Osteoblast (primary cell): Measurements from ENCODE around the gene IFT27. TPM values are rescaled to one million over a fixed set of nuclear protein-coding genes. Genes with fewer than 3 reads are reported as not detected.

Source experiments
- DNase-seq: peaks from one replicate; pipeline ENCODE4 v3.0.0; 2011; ENCODE audit warnings: low spot score, mixed read lengths; ENCODE audit not compliant: insufficient read length; ENCODE audit errors: missing footprints
- H2AFZ ChIP-seq: 2 replicates; pipeline ENCODE4 v1.6.0; 2011; ENCODE audit warnings: mild to moderate bottlenecking, low read length
- H3K27ac ChIP-seq: 2 replicates; pipeline ENCODE4 v1.5.1; 2011; ENCODE audit warnings: mild to moderate bottlenecking, low read depth, low read length, moderate library complexity
- H3K27me3 ChIP-seq: 2 replicates; pipeline ENCODE4 v1.6.0; 2012; ENCODE audit warnings: mild to moderate bottlenecking, control low read depth, inconsistent platforms, low read length, moderate library complexity; ENCODE audit not compliant: insufficient read depth
- H3K36me3 ChIP-seq: 2 replicates; pipeline ENCODE4 v1.5.1; 2011; ENCODE audit warnings: mild to moderate bottlenecking, low read length, control low read depth, moderate library complexity; ENCODE audit not compliant: insufficient read depth
- H3K4me1 ChIP-seq: 2 replicates; pipeline ENCODE4 v1.5.1; 2011; ENCODE audit warnings: mild to moderate bottlenecking, low read length, control low read depth, moderate library complexity; ENCODE audit not compliant: insufficient read depth
- H3K4me2 ChIP-seq: 2 replicates; pipeline ENCODE4 v1.6.0; 2011; ENCODE audit warnings: mild to moderate bottlenecking, low read length; ENCODE audit not compliant: insufficient read depth
- H3K4me3 ChIP-seq: fragments of 200-600 bp; sonication (generic); 3 replicates; pipeline ENCODE4 v1.5.1; 2012; ENCODE audit warnings: mild to moderate bottlenecking, low read length, inconsistent platforms; ENCODE audit not compliant: insufficient read depth
- H3K79me2 ChIP-seq: 2 replicates; pipeline ENCODE4 v1.6.0; 2012; ENCODE audit warnings: mild to moderate bottlenecking, low read length, control low read depth, inconsistent platforms; ENCODE audit not compliant: insufficient read depth
- H3K9me3 ChIP-seq: 2 replicates; pipeline ENCODE4 v1.5.1; 2011; ENCODE audit warnings: low read depth, low read length, control low read depth
- H4K20me1 ChIP-seq: 2 replicates; pipeline ENCODE4 v1.6.0; 2012; ENCODE audit warnings: mild to moderate bottlenecking, low read length, control low read depth; ENCODE audit not compliant: insufficient read depth
- CTCF ChIP-seq: IDR thresholded peaks from 2 replicates; pipeline ENCODE4 v1.5.1; 2011; ENCODE audit warnings: mild to moderate bottlenecking, low read depth, low read length, moderate library complexity; ENCODE audit errors: extremely low read depth
- total RNA-seq: library from RNA; depleted of rRNA; stranded (reverse); fragments of >200 nt; gene quantifications from 2 replicates; pipeline ENCODE4 v1.2.3, GENCODE V29; 2012

Gene IFT27
- total RNA-seq, 1 donor = 22.1 TPM

GRCh38 chr22:36722055-36722454 is 53.9 kb downstream of the IFT27 start:
- Histone ChIP-seq H3K4me2 (no peak overlapping the region), H3K9me3 (no peaks in the 10 kb centered on the region), H3K4me1 (no peaks in the 10 kb centered on the region), H3K4me3 (no peak overlapping the region), H3K27me3 (peaks cover 58% of the 10 kb centered on the region), H2AFZ (no peak overlapping the region), H3K27ac (no peak overlapping the region), H4K20me1 (no peaks in the 10 kb centered on the region), H3K79me2 (no peaks in the 10 kb centered on the region), H3K36me3 (no peaks in the 10 kb centered on the region)
- DNase-seq = no peak
- no peak for TF ChIP-seq CTCF

GRCh38 chr22:36715647-36716046 is 60.3 kb downstream of the IFT27 start:
- TF ChIP-seq CTCF = no peak
- Histone ChIP-seq H3K27me3 (peaks cover 33% of the 10 kb centered on the region), H3K79me2 (no peaks in the 10 kb centered on the region)

GRCh38 chr22:36714110-36714509 is 61.8 kb downstream of the IFT27 start:
- no peak for DNase-seq
- no peaks in the 10 kb centered on the region for H3K4me1 ChIP-seq
- H3K27me3 ChIP-seq = peaks cover 21% of the 10 kb centered on the region
- no peak overlapping the region for H2AFZ ChIP-seq
- H3K9me3 ChIP-seq = no peaks in the 10 kb centered on the region
- TF ChIP-seq CTCF = no peak
- H3K36me3 ChIP-seq = no peaks in the 10 kb centered on the region
- no peaks in the 10 kb centered on the region for H3K79me2 ChIP-seq
- H4K20me1 ChIP-seq = no peaks in the 10 kb centered on the region
- no peak overlapping the region for H3K27ac ChIP-seq
- no peak overlapping the region for H3K4me2 ChIP-seq
- H3K4me3 ChIP-seq = no peak overlapping the region

More at GRCh38 chr22:36715647-36716046, 60.3 kb downstream of the IFT27 start:
- H4K20me1 ChIP-seq = no peaks in the 10 kb centered on the region
- H3K27ac ChIP-seq = no peak overlapping the region
- no peak overlapping the region for H3K4me3 ChIP-seq
- no peak overlapping the region for H3K4me2 ChIP-seq
- no peaks in the 10 kb centered on the region for H3K4me1 ChIP-seq
- no peaks in the 10 kb centered on the region for H3K9me3 ChIP-seq
- no peak overlapping the region for H2AFZ ChIP-seq
- H3K36me3 ChIP-seq = no peaks in the 10 kb centered on the region
- DNase-seq = no peak

GRCh38 chr22:36713436-36713835 is 62.5 kb downstream of the IFT27 start:
- Histone ChIP-seq H3K79me2 (no peaks in the 10 kb centered on the region), H3K4me3 (no peak overlapping the region), H3K9me3 (no peaks in the 10 kb centered on the region), H3K36me3 (no peaks in the 10 kb centered on the region), H3K27me3 (peaks cover 16% of the 10 kb centered on the region), H3K27ac (no peak overlapping the region), H3K4me1 (no peaks in the 10 kb centered on the region), H2AFZ (no peak overlapping the region), H3K4me2 (no peak overlapping the region), H4K20me1 (no peaks in the 10 kb centered on the region)
- no peak for TF ChIP-seq CTCF
- no peak for DNase-seq

Other genes with a start within 250 kb of the IFT27 start
- gene EIF3D, start 247.0 kb downstream of the IFT27 start, total RNA-seq = 393 and 412 TPM in 2 replicates
- not detected in 2 replicates for gene CACNG2, start 72.4 kb downstream of the IFT27 start, total RNA-seq
- gene PVALB, start 40.9 kb upstream of the IFT27 start, total RNA-seq = not detected in 2 replicates
- under 0.01 and 0.36 TPM in 2 replicates for gene NCF4, start 84.9 kb upstream of the IFT27 start, total RNA-seq
- gene CSF2RB, start 137.5 kb upstream of the IFT27 start, total RNA-seq = 1.1 and 1.2 TPM in 2 replicates
- 53.6 and 63.3 TPM in 2 replicates for gene TST, start 243.3 kb upstream of the IFT27 start, total RNA-seq
- 82.5 and 91.6 TPM in 2 replicates for gene MPST, start 243.6 kb upstream of the IFT27 start, total RNA-seq